Bronchial epithelial cell (primary cell): ENCODE measurements around the gene PROSER3. TPM values are rescaled to one million over a fixed set of nuclear protein-coding genes. Genes with fewer than 3 reads are reported as not detected.

ENCODE experiments used
- DNase-seq: peaks from one replicate; pipeline ENCODE4 v3.0.0-alpha.2; 2010; ENCODE audit warnings: low read depth
- FAIRE-seq: peaks from 2 replicates; lab custom pipeline; 2011; peaks lifted over from hg19 to GRCh38; lab: Jason Lieb, UNC
- H3K27me3 ChIP-seq: 2 replicates; pipeline ENCODE4 v1.5.1; 2011; ENCODE audit warnings: low read length; ENCODE audit not compliant: control insufficient read depth, insufficient read depth
- H3K36me3 ChIP-seq: 2 replicates; pipeline ENCODE4 v1.5.1; 2011; ENCODE audit warnings: low read length; ENCODE audit not compliant: control insufficient read depth, insufficient read depth
- H3K4me3 ChIP-seq: 2 replicates; pipeline ENCODE4 v1.5.1; 2011; ENCODE audit warnings: mild to moderate bottlenecking, low read depth, low read length, control low read depth
- total RNA-seq: library from RNA; depleted of rRNA; stranded (reverse); fragments of >200 nt; gene quantifications from 2 replicates; pipeline ENCODE4 v1.2.1, GENCODE V29; 2014
- TF ChIP-seq, protein P1 (sequence below): IDR thresholded peaks from 2 replicates; pipeline ENCODE4 v1.5.1; 2011; ENCODE audit warnings: mild to moderate bottlenecking, moderate library complexity, low read length, control low read depth, inconsistent platforms; ENCODE audit not compliant: insufficient read depth, severe bottlenecking

The PROSER3 gene
- total RNA-seq, 1 donor from 2014 or later = 1.3 TPM

DNA sequence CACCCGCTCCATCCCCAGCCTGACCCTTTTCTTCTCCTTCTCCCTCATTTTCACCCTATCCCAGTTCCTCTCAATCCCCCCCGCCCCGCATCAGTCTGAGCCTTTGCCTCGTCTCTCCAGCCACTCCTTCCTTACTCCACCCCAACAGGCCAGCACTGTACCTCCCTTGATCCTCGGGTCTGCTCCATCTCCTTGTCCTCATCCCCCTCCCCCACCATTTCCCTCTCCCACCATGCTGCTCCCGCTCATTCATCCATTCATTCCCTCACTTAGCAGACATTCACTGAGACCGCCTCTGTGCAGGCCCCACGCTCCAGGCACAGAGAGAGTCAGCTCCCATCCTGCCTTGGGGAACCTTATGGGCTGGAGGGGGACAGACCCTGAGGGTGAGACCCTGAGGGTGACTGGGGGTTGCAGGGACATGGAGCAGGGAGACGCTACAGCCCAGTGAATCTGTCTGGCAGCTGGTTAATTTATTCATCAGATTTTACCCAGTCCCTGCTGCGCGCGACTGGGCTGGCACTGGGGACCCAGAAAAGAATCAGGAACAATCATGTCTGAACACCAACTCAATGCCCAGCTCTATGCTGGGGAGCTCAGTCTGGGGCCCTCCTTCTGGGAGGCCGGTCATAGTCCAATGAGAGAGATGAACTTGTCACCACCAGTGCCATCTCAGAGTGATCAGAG, 18.3 kb downstream of the PROSER3 start:
- FAIRE-seq (no peak), DNase-seq (no peak)
- peak overlapping the region; percentile 58 for H3K4me3 ChIP-seq
- TF ChIP-seq, protein P1, sequence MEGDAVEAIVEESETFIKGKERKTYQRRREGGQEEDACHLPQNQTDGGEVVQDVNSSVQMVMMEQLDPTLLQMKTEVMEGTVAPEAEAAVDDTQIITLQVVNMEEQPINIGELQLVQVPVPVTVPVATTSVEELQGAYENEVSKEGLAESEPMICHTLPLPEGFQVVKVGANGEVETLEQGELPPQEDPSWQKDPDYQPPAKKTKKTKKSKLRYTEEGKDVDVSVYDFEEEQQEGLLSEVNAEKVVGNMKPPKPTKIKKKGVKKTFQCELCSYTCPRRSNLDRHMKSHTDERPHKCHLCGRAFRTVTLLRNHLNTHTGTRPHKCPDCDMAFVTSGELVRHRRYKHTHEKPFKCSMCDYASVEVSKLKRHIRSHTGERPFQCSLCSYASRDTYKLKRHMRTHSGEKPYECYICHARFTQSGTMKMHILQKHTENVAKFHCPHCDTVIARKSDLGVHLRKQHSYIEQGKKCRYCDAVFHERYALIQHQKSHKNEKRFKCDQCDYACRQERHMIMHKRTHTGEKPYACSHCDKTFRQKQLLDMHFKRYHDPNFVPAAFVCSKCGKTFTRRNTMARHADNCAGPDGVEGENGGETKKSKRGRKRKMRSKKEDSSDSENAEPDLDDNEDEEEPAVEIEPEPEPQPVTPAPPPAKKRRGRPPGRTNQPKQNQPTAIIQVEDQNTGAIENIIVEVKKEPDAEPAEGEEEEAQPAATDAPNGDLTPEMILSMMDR = no peak
- H3K36me3 ChIP-seq = no peaks in the 10 kb centered on the region
- H3K27me3 ChIP-seq = no peaks in the 10 kb centered on the region

DNA sequence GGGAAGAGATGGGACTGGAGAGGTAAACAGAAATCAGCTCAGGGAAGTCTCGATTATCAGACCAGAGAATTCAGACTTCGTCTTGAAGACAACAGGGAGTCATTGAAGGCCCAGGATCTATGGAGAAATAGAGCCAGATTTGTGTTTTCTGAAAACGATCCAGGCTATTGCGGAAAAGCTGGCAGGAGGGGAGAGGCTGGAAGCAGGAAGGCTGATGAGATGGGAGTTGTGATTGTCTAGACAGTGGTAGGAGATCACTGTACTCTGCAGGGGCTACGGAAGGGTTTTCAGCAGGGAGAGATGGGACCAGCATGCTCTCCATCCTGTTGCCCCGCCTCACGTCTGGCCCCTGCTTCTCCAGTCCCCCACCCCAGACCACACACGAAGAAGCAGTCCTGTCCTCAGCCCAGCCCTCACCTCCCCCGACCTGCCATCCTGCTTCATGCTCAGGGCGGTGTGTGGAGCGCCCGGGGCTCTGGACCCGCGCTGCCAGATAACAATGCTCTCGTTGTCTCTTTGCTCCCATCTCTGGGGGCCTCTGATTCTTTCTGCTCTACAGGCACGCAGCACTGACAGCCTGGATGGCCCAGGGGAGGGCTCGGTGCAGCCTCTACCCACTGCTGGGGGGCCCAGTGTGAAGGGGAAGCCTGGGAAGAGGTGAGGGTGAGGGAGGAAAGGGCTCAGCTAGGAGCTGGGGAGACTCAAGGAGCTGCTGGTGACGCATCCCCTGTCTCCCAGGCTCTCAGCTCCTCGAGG, 19.3 kb downstream of the PROSER3 start:
- TF ChIP-seq, protein P1 = no peak
- Histone ChIP-seq H3K4me3 (no peak overlapping the region), H3K27me3 (no peaks in the 10 kb centered on the region), H3K36me3 (no peaks in the 10 kb centered on the region)
- DNase-seq (no peak), FAIRE-seq (no peak)

DNA sequence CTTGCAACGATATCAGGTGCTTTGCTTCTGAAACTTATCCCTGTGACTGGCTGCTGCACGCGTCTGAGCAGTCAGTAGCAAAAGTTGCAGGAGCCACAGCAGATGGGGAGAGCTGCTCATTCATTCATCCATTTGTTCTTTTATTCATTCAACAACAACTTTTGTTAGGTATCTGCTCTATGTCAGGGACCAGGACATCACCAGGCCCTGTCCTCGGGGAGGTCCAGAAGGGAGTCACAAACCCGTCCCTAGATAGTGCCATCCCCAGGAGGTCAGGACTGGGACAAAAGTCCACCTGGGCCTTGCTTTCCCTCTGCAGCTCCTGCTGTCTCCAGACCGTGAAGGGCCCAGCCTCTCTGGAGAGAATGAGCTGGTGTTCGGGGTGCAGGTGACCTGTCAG, 20.0 kb downstream of the PROSER3 start:
- DNase-seq (no peak), FAIRE-seq (no peak)
- no peaks in the 10 kb centered on the region for H3K36me3 ChIP-seq
- TF ChIP-seq, protein P1 = no peak
- H3K4me3 ChIP-seq = no peak overlapping the region
- no peaks in the 10 kb centered on the region for H3K27me3 ChIP-seq

DNA sequence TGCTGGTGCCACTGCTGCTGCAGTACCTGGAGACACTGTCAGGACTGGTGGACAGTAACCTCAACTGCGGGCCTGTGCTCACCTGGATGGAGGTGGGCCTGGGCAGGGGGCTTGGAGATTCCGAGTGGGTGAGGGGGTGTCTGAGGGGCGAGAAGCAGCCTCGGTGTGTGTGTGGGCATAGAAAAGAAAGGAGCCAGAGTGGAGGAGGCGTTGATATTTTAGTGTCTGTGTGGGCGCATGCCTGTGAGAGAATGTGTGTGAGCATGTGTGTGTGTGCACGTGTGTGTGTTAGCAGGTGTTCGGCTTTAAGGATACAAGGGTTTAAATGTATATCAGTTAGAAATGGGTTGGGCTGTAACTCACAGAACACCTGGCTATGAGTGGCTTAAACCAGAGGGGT, 21.1 kb downstream of the PROSER3 start:
- FAIRE-seq (no peak), DNase-seq (no peak)
- TF ChIP-seq, protein P1 = no peak
- Histone ChIP-seq H3K4me3 (no peak overlapping the region), H3K36me3 (no peaks in the 10 kb centered on the region), H3K27me3 (no peaks in the 10 kb centered on the region)

DNA sequence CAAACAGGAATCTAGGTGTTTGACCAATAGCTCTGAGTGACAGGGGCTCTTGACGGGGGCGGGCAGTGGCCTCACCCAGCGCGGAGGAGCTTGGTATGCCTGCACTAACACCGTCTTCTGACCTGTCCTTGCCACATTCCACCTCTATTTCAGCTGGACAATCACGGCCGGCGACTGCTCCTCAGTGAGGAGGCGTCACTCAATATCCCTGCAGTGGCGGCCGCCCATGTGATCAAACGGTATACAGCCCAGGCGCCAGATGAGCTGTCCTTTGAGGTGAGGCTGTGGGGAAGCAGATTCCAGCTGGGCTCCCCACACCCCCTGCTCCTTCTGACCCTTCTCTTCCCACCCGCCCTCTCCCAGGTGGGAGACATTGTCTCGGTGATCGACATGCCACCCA, 22.1 kb downstream of the PROSER3 start:
- TF ChIP-seq, protein P1 = no peak
- no peaks in the 10 kb centered on the region for H3K36me3 ChIP-seq
- no peaks in the 10 kb centered on the region for H3K27me3 ChIP-seq
- FAIRE-seq (no peak), DNase-seq (no peak)
- H3K4me3 ChIP-seq = no peak overlapping the region
